Stomach (tissue), 9 donors: ENCODE measurements around the gene OBSCN. TPM values are rescaled to one million over a fixed set of nuclear protein-coding genes. Genes with fewer than 3 reads are reported as not detected.

Experiments
- DNase-seq, 2 donors: peaks; one replicate each; pipeline versions ENCODE4 v3.0.0 to v3.0.0-alpha.2; 2013 to 2019
- H3K27ac ChIP-seq, 5 donors: fragments of 200-600 bp in 4 of 5; sonication (generic) in 4 of 5; one replicate each; pipeline ENCODE4 v1.5.1; 2013 to 2019; ENCODE audit warnings: mild to moderate bottlenecking in 1 of 5, moderate library complexity in 1 of 5
- H3K27me3 ChIP-seq, 3 donors: fragments of 200-600 bp; sonication (generic); one replicate each; pipeline ENCODE4 v1.5.1; 2017 to 2019; ENCODE audit warnings: mixed run types in 1 of 3
- H3K36me3 ChIP-seq, 4 donors: fragments of 200-600 bp; sonication (generic); 1 replicate in 3 of 4; 2 replicates in 1 of 4; pipeline ENCODE4 v1.5.1; 2016 to 2019
- H3K4me1 ChIP-seq, 4 donors: fragments of 200-600 bp; sonication (generic); one replicate each; pipeline ENCODE4 v1.5.1; 2016 to 2019
- H3K4me3 ChIP-seq, 4 donors: fragments of 200-600 bp; sonication (generic) in 3 of 4; one replicate each; pipeline ENCODE4 v1.5.1; 2016 to 2019; ENCODE audit warnings: mild to moderate bottlenecking in 1 of 4
- H3K9me3 ChIP-seq, 4 donors: fragments of 200-600 bp; sonication (generic); one replicate each; pipeline ENCODE4 v1.5.1; 2016 to 2019
- CTCF ChIP-seq, 7 experiments: fragments of 450-650 bp in 4 of 7; fragments of 200-600 bp in 3 of 7; sonication (generic) in 3 of 7; IDR thresholded peaks; one replicate each; pipeline ENCODE4 v1.5.1; 2016 to 2019; ENCODE audit warnings: antibody characterized with exemption in 7 of 7, control low read depth in 2 of 7, mild to moderate bottlenecking in 1 of 7
- EP300 ChIP-seq: sonication (generic); formaldehyde crosslinking; IDR thresholded peaks from one replicate; pipeline ENCODE4 v1.6.1; 2017; ENCODE audit warnings: antibody characterized with exemption
- POLR2A ChIP-seq, 4 donors: fragments of 450-650 bp; IDR thresholded peaks; one replicate each; pipeline ENCODE4 v1.6.1; 2016; ENCODE audit warnings: antibody characterized with exemption in 4 of 4, control low read depth in 2 of 4, mild to moderate bottlenecking in 1 of 4, moderate library complexity in 1 of 4
- POLR2AphosphoS5 ChIP-seq, 3 donors: sonication (generic); formaldehyde crosslinking; IDR thresholded peaks; one replicate each; pipeline ENCODE4 v1.6.1; 2016; ENCODE audit warnings: antibody characterized with exemption in 3 of 3
- WGBS, 5 donors: extraction: QIAGEN DNeasy Blood & Tissue Kit in 3 of 5; methylation state at CpG; one replicate each; pipeline versions ENCODE4 v1.1.5 to v1.1.7; 2013 to 2018; 5-methylcytosine and 5-hydroxymethylcytosine counted together
- intact Hi-C: fragments of 100-400 bp; cut with DNase I; formaldehyde crosslinking; loops from one replicate; pipeline ENCODE4 v1.15.1; 2023; ENCODE audit warnings: low total_unique reads
- polyA plus RNA-seq, 3 donors: library from polyadenylated mRNA; stranded (reverse); fragments of 200-250 nt; gene quantifications; one replicate each; pipeline ENCODE4 v1.2.3, GENCODE V29; 2013
- total RNA-seq, 5 donors: library from RNA; depleted of rRNA; stranded (reverse); fragments of >200 nt; gene quantifications; one replicate each; pipeline versions ENCODE4 v1.1.0 to v1.2.3, GENCODE V29; 2014 to 2016
- donor health status: healthy with polysubstance abuse.
- donor health status: Bipolar disorder and iron deficiency.
- donor health status: healthy.

Gene OBSCN
- total and polyA plus RNA-seq, 8 donors: 7.2 to 111 (median 24.7) TPM

DNA sequence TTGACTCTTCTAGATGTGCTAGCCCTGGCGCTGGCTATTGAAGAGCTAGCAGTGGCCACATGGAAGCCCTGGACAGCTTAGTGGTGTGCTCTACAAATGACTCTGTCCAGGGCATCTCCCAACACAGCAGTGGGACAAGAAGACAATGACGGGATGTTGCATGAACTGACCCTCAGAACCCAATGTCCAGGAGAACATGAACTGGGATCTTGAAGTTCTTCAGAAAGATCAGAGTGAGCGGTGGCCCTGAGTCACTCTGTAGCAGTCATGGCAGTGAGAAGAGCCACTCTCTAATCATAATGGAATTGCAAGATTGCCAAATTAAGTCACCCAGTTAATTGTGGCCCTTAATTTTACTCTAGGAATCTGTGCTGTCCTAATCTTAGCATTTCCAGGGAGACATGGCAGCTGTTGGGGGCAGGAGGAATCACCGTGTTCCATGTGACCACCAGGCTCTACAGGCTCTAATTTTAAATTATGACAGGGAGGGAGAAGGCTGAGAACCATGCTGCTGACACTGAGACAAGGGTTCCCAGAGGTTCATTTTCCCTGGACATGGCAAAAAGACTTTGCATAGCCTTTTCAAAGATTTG is 10.2 kb upstream of the OBSCN start:
- intact Hi-C loops: no loop called here
- no peaks in the 10 kb centered on the region for H3K4me1 ChIP-seq
- H3K4me3 ChIP-seq: no peak overlapping the region
- H3K27me3 ChIP-seq: no peaks in the 10 kb centered on the region
- 93 to 98% (median 95%) methylated on average over 4 of the region's 4 CpGs for WGBS, 5 donors
- no peak for DNase-seq
- peaks cover 0 to 11% (median 2%) of the 10 kb centered on the region in 4 donors for H3K36me3 ChIP-seq
- no peak overlapping the region for H3K27ac ChIP-seq
- no peak for TF ChIP-seq POLR2A (IDR thresholded peaks at IDR 0.05)
- no peak for TF ChIP-seq EP300
- no peak for TF ChIP-seq POLR2AphosphoS5 (IDR thresholded peaks at IDR 0.05)
- no peak for TF ChIP-seq CTCF (IDR thresholded peaks at IDR 0.05)
- peaks cover 0 to 28% (median 15%) of the 10 kb centered on the region in 4 donors for H3K9me3 ChIP-seq

DNA sequence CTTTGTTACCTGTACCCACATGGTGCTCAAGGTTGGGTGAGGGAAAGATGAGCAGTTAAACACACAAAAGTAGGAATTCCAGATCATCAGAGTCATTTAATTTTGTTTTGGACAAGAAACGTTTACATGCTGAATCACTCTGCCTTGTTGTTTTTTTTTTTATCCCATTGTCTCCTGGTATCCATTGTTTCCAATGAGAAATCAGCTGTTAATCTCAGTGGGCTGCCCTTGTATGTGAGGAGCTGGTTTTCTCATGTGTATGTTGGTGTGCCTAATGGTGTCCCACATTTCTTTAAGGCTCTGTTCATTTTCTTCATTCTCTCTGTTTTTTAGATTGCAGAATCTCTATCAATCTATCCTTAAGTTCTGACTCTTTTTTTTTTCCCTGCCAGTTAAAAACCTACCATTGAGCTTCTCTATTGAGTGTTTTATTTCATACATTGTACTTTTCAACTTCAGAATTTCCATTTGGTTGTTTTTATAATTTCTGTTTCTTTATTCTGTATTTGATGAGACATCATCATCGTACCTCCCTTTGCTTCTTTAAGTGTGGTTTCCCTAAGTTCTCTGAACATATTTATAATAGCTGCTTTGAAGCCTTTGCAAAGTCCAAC is 8.8 kb upstream of the OBSCN start:
- Histone ChIP-seq H3K4me3 (no peak overlapping the region), H3K27me3 (no peaks in the 10 kb centered on the region), H3K4me1 (no peaks in the 10 kb centered on the region), H3K27ac (no peak overlapping the region), H3K9me3 (peaks cover 0 to 28% (median 15%) of the 10 kb centered on the region in 4 donors), H3K36me3 (peaks cover 0 to 11% (median 2%) of the 10 kb centered on the region in 4 donors)
- intact Hi-C loops: no loop called here
- DNase-seq: no peak
- TF ChIP-seq POLR2A (IDR thresholded peaks at IDR 0.05) (no peak), POLR2AphosphoS5 (IDR thresholded peaks at IDR 0.05) (no peak), CTCF (IDR thresholded peaks at IDR 0.05) (no peak), EP300 (no peak)
- 71 to 82% (median 73%) methylated on average over 2 of the region's 2 CpGs for WGBS, 5 donors

DNA sequence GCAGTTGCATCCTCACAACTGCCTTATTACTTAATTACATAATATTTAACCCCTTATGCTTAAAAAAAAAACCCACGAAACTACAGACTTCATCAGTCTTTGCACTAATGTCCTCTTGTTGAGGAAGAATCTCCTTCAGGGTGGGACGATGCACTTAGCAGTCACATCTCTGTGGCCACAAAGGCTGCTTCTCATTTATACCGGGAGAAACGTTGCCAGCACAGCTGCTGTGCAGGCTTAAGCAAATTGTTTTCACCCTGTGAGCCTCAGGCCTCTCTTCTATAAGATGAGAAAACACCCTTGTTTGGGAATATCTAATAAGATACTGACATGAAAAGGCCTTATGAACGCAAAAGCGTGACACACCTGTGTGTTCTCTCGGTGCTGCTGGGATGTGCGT is 2.9 kb upstream of the OBSCN start:
- 35 to 53% (median 44%) methylated on average over 8 of the region's 8 CpGs for WGBS, 5 donors
- Histone ChIP-seq H3K27ac (no peak overlapping the region), H3K27me3 (peaks cover 0 to 39% (median 13%) of the 10 kb centered on the region in 3 donors), H3K9me3 (peaks cover 0 to 5% (median under 1%) of the 10 kb centered on the region in 4 donors), H3K36me3 (no peaks in the 10 kb centered on the region), H3K4me1 (peaks cover 0 to 3% (median 0%) of the 10 kb centered on the region in 4 donors), H3K4me3 (no peak overlapping the region)
- no peak for DNase-seq
- no peak for TF ChIP-seq CTCF (IDR thresholded peaks at IDR 0.05)
- no peak for TF ChIP-seq POLR2AphosphoS5 (IDR thresholded peaks at IDR 0.05)
- intact Hi-C loops: no loop called here

- 26 to 44% (median 39%) methylated on average over 9 to 15 of the region's 15 CpGs for WGBS, 5 donors
- DNase-seq: no peak
- peaks cover 0 to 3% (median 0%) of the 10 kb centered on the region in 4 donors for H3K4me1 ChIP-seq
- no peak overlapping the region for H3K27ac ChIP-seq
- H3K4me3 ChIP-seq: no peak overlapping the region
- peaks cover 0 to 43% (median 13%) of the 10 kb centered on the region in 3 donors for H3K27me3 ChIP-seq
- no peak for TF ChIP-seq EP300
- intact Hi-C loops: no loop called here
- no peaks in the 10 kb centered on the region for H3K9me3 ChIP-seq
- H3K36me3 ChIP-seq: no peaks in the 10 kb centered on the region
Measured at GRCh38 chr1:228205526-228206436, 2.1 kb upstream of the OBSCN start.
